SH-SY5Y (cell line): ENCODE data around the gene ACADM.

Experiments
- GATA2 ChIP-seq: IDR thresholded peaks from 2 replicates; pipeline ENCODE4 v1.6.1; 2011; ENCODE audit warnings: mild to moderate bottlenecking, low read depth, low read length
- GATA3 ChIP-seq: IDR thresholded peaks from 2 replicates; pipeline ENCODE4 v1.6.1; 2011; ENCODE audit warnings: low read depth, mild to moderate bottlenecking, low read length, moderate library complexity

DNA sequence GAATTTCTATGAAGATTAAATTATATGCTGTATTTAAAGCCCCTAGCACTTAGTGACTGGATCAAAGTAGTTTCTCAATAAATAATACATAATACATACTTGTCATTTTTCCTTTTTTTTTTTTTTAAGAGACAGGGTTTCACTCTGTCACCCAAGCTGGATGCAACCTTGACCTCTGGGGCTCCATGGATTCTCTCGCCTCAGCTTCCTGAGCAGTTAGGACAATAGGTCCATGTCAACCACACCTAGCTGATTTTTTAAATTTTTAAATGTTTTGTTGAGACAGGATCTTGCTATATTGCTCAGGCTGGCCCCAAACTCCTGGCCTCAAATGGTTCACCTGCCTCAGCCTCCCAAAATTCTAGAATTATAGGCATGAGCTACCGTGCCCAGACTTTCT, 5.9 kb downstream of the ACADM start:
- TF ChIP-seq GATA3, result no peak
- no peak for TF ChIP-seq GATA2
